Neural progenitor cell (in vitro differentiated cells): ENCODE measurements around the gene PLA2G4A.

Experiments used
- EZH2 ChIP-seq: fragments of 200-600 bp; sonication (generic); IDR thresholded peaks from 2 replicates; pipeline ENCODE4 v1.6.1; 2017; ENCODE audit warnings: antibody characterized with exemption, mild to moderate bottlenecking, moderate library complexity
- EZH2phosphoT487 ChIP-seq: fragments of 200-600 bp; sonication (generic); IDR thresholded peaks from 2 replicates; pipeline ENCODE4 v1.6.1; 2017; ENCODE audit warnings: antibody characterized with exemption
- TF ChIP-seq, protein P1 (sequence below): fragments of 200-600 bp; sonication (generic); IDR thresholded peaks from 2 replicates; pipeline ENCODE4 v1.5.1; 2017; ENCODE audit warnings: antibody characterized with exemption, mild to moderate bottlenecking

DNA sequence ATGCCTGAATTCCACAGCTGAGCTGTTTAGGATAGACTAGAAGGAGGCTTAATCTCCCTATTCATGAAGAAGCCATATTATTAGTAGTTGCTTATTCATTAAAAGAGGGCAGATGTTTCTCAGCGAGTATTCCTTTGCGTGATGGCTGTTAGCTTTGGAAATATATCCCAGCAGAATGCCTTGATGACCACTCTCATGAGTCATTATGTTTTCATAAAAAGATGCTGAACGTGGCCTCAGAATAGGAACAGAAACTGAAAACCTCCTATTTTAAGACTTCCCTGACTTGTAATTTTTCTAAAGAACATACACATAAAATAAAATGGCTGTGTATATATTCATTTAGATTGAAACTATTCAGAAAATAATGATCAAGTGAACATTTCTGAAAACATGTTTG is 9.6 kb upstream of the PLA2G4A start:
- no peak for TF ChIP-seq EZH2phosphoT487
- TF ChIP-seq, protein P1, sequence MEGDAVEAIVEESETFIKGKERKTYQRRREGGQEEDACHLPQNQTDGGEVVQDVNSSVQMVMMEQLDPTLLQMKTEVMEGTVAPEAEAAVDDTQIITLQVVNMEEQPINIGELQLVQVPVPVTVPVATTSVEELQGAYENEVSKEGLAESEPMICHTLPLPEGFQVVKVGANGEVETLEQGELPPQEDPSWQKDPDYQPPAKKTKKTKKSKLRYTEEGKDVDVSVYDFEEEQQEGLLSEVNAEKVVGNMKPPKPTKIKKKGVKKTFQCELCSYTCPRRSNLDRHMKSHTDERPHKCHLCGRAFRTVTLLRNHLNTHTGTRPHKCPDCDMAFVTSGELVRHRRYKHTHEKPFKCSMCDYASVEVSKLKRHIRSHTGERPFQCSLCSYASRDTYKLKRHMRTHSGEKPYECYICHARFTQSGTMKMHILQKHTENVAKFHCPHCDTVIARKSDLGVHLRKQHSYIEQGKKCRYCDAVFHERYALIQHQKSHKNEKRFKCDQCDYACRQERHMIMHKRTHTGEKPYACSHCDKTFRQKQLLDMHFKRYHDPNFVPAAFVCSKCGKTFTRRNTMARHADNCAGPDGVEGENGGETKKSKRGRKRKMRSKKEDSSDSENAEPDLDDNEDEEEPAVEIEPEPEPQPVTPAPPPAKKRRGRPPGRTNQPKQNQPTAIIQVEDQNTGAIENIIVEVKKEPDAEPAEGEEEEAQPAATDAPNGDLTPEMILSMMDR: no peak
- TF ChIP-seq EZH2: no peak
